CD4-positive, alpha-beta T cell (primary cell): ENCODE results near the gene ZNF69. TPM values are rescaled to one million over a fixed set of nuclear protein-coding genes. Genes with fewer than 3 reads are reported as not detected.

Source experiments
- total RNA-seq, 174 experiments: library from RNA in 2 of 174; stranded (reverse) in 2 of 174; gene quantifications; one replicate each; pipeline ENCODE4 v1.2.3 and lab custom pipeline; 2021 to 2026

The ZNF69 gene
- total RNA-seq, 2 experiments from 2014 or later: 2.4 to 3.5 TPM

Other genes with a start within 250 kb of the ZNF69 start
- 1 to 10 TPM; 1.7 to 2.2 TPM for gene ZNF823, start 148.8 kb upstream of the ZNF69 start, total RNA-seq
- gene ZNF441, start 120.8 kb upstream of the ZNF69 start, total RNA-seq: 1 to 10 TPM; 2.6 to 4.1 TPM
- gene ZNF491, start 89.3 kb upstream of the ZNF69 start, total RNA-seq: 1 to 10 TPM in 1 of 2 experiments, under 1 TPM in 1; 0.41 to 1.1 TPM
- gene ZNF440, start 73.5 kb upstream of the ZNF69 start, total RNA-seq: 1 to 10 TPM; 5.8 to 6.8 TPM
- 1 to 10 TPM; 6.3 to 6.6 TPM for gene ZNF439, start 39.1 kb upstream of the ZNF69 start, total RNA-seq
- gene ZNF700, start 37.3 kb downstream of the ZNF69 start, total RNA-seq: 10 to 100 TPM; 13.2 to 14.5 TPM
- gene ZNF763, start 77.3 kb downstream of the ZNF69 start, total RNA-seq: 1 to 10 TPM; 2.5 to 2.9 TPM
- 1 to 10 TPM; 2.6 to 2.8 TPM for gene ZNF433, start 147.9 kb downstream of the ZNF69 start, total RNA-seq
- not detected for gene ZNF878, start 165.2 kb downstream of the ZNF69 start, total RNA-seq
- 10 to 100 TPM; 22.2 to 23.7 TPM for gene ZNF844, start 176.9 kb downstream of the ZNF69 start, total RNA-seq